HG03108 (cell line): Measurements from ENCODE around the gene RAX.

Experiments used
- ATAC-seq: cut with Tn5 transposase; IDR thresholded peaks from one replicate; pipeline ENCODE4 v1.9.1; 2021; ENCODE audit warnings: moderate library complexity; ENCODE audit not compliant: unreplicated experiment

Gene RAX

GRCh38 chr18:59272891-59273758 lies at the start of gene RAX:
Gene RAX, minus strand, starts transcription at chr18:59273454. Its CDS starts 248 bp downstream, at chr18:59273206.
- no peak for ATAC-seq

GRCh38 chr18:59318460-59319050 lies 45.3 kb upstream of the RAX start, which contains the start of gene CPLX4:
Gene CPLX4, minus strand, starts transcription at chr18:59318649. Its CDS starts 187 bp downstream, at chr18:59318462.
- no peak for ATAC-seq

- ATAC-seq: no peak
Observed at GRCh38 chr18:59311631-59312030, 38.4 kb upstream of the RAX start.

GRCh38 chr18:59308938-59309260 lies 35.6 kb upstream of the RAX start:
- ATAC-seq: no peak

- peak; percentile 94 for ATAC-seq
Observed at GRCh38 chr18:59308248-59308937, 35.1 kb upstream of the RAX start.

GRCh38 chr18:59306640-59307039 lies 33.4 kb upstream of the RAX start:
- ATAC-seq: no peak

GRCh38 chr18:59305295-59305694 lies 32.0 kb upstream of the RAX start:
- no peak for ATAC-seq

GRCh38 chr18:59303656-59304195 lies 30.5 kb upstream of the RAX start:
- ATAC-seq: no peak

GRCh38 chr18:59303006-59303405 lies 29.8 kb upstream of the RAX start:
- no peak for ATAC-seq

GRCh38 chr18:59301929-59302328 lies 28.7 kb upstream of the RAX start:
- ATAC-seq: no peak

GRCh38 chr18:59300676-59301285 lies 27.5 kb upstream of the RAX start:
- ATAC-seq: no peak

GRCh38 chr18:59298871-59299270 lies 25.6 kb upstream of the RAX start:
- ATAC-seq: no peak

- no peak for ATAC-seq
Observed at GRCh38 chr18:59293317-59293716, 20.1 kb upstream of the RAX start.

GRCh38 chr18:59286341-59286740 lies 13.1 kb upstream of the RAX start:
- no peak for ATAC-seq

GRCh38 chr18:59282341-59282740 lies 9.1 kb upstream of the RAX start:
- ATAC-seq: no peak

- no peak for ATAC-seq
Observed at GRCh38 chr18:59279722-59280121, 6.5 kb upstream of the RAX start.

GRCh38 chr18:59279193-59279592 lies 5.9 kb upstream of the RAX start:
- ATAC-seq: no peak

- no peak for ATAC-seq
Observed at GRCh38 chr18:59278793-59279192, 5.5 kb upstream of the RAX start.

GRCh38 chr18:59276047-59276446 lies 2.8 kb upstream of the RAX start:
- no peak for ATAC-seq

- ATAC-seq: no peak
Observed at GRCh38 chr18:59275406-59275949, 2.2 kb upstream of the RAX start.

- ATAC-seq: no peak
Observed at GRCh38 chr18:59274533-59274928, 1.3 kb upstream of the RAX start.
